Right lung (tissue), 5 donors: ENCODE results near the gene TGFBRAP1. TPM values are rescaled to one million over a fixed set of nuclear protein-coding genes. Genes with fewer than 3 reads are reported as not detected.
A peak's percentile ranks its signal among the peaks of the same experiment; 100 is the strongest.
"Not testable (repeated sequence)": the region's sequence is repeated elsewhere in the genome, so short reads cannot be mapped to it uniquely, and the experiment has no call there.

Experiments
- DNase-seq, 2 donors: peaks; one replicate each; pipeline ENCODE4 v3.0.0-alpha.2; 2013
- polyA plus RNA-seq, 5 donors: library from polyadenylated mRNA; unstranded; fragments of 120-200 nt; gene quantifications; one replicate each; pipeline versions ENCODE4 v1.2.1 to v1.2.3, GENCODE V29; 2013; ENCODE audit warnings: inconsistent platforms in 1 of 5, low replicate concordance in 1 of 5; ENCODE audit not compliant: insufficient read length in 5 of 5, insufficient read depth in 1 of 5

Gene TGFBRAP1
- polyA plus RNA-seq, 5 donors, result 13.1 to 16.9 (median 13.3) TPM

DNA sequence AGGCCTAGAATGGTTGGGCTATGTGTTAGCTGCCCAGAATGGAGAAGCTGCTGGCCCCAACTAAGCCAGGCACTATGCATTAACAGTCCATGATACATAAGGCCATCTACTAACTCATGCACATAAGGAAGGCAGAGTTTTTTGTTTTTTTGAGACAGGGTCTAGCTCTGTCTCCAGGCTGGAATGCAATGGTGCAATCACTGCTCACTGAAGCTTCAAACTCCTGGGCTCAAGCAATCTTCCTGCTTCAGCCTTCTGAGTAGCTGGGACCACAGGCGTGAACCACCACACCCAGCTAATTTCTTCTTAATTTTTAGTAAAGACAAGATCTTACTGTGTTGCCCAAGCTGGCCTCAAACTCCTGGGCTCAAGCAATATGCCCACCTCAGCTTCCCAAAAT, 50.4 kb downstream of the TGFBRAP1 start:
- DNase-seq, result no peak

DNA sequence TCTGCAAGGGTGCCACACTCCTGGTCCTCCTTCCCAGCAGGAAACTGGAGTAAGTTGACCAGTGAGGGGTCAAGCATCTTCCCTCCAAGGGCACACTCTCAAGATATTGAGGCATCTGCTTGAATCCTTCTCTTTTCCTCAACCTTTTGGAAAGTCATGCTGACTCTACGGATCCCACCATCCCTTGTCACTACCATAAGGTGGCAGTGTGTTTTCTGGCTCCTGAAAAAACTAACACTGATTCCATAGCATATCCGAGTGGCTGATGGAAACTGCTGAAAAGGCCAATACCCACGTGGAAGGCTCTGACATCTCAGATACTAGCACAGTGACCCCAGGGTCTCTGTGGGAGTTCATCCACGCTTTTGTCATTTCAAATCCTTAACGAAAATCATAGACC, 50.9 kb downstream of the TGFBRAP1 start:
- no peak for DNase-seq

DNA sequence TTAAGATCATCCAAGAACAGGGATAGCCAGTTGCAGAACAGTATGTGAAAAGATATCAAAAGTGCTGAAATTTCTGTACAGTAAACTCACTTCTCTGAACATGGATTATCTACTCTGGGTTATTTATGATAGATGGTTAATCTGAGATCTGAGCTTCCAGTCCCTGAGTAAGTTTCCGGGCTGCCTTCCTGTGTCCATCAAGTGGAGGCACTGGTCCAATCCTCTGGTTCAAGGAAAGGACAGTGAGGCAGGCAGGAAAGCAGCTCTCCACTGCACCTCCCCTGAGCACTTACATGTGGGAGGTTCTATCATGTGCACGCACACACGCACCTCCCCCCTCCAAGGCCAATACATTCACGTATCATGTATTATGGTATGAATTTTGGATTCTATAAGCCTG, 55.5 kb downstream of the TGFBRAP1 start:
- DNase-seq, result no peak

GRCh38 chr2:105272176-105272575, 57.4 kb downstream of the TGFBRAP1 start:
- no peak for DNase-seq

- no peak for DNase-seq
These were observed 58.0 kb downstream of the TGFBRAP1 start for GRCh38 chr2:105271393-105272045.

DNA sequence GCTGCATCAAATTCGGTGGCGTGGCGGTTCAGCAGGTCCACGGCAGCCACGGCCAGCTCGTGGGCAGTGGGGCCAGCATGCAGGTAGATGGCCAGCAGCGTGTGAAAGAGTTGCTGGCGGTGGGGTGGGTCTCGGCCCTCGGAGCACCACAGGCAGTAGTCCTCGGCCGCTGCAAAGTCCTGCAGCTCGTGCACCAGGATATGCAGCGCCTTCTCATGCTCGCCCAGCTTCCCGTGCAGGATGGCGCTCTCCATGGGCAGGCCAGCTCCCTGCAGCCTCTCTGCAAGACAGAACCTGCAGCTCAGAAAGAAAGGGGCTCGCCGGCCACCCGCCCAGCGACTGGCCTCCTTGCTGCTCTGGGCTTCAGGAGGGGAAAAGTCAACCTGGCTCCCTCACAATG, 60.1 kb downstream of the TGFBRAP1 start:
- DNase-seq, result no peak

DNA sequence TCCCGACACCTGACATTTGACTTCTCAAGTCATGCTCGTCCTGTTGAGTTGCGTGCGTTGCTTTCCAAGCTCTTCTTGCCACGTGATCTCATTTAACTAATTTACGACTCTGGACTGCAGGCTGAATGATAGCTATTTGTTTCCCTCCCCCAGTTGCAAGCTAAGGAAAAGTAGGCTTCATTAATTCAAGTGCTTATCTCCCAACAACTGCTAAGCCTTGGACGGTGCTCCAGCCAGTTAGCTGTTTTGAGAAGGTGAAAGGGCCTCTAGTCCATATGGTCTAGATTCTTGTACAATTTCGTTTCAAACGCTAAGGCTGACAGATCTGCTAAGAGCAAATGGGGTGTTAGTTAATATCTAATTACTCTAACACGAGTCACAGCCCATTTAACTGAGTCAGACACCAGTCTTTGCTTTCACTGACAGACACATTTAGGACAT, 66.9 kb downstream of the TGFBRAP1 start:
- peak; percentile 37 to 68 for DNase-seq

DNA sequence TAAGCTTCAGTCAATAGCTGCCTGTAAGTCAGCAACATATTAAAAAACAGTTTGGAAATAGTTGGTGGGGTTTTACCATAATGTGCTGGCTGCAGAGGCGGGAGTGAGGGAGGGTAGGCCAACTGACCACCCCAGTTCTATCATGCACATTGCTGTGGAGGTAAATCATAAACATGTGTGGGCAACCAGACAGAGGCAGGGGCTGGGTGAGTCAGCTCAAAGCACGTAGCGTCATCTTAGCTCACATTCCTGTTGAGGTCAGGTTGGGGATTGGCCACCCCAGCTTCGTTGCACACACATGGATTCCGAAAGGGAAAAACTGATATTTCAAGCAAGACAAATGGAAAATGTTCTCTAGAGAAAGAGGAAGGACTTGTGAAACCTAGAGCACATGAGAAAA, 68.5 kb downstream of the TGFBRAP1 start:
- DNase-seq, result no peak

DNA sequence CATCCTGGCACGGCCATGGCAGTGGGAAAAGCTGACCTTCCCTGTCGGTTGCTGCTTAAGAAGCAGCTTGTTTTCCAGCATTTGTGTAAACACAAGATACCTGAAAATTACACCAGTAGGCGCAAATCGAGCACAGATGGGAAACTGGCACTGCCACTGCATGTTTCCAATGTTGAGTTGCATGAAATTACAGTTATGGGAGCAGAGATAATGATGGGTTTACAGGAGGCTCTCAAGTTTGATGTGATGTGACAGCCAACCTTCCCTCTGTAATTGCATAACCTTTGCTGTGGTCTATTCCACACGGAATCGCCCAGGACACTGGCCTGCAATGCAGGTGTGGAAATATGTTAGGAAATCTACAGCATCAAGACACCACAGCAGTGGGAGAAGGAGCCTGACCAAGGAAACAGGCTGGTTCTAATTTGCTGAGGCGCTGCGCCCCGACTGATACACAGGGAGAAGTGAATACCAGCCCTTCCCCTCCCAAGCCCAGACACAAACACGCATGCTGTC, 70.6 kb downstream of the TGFBRAP1 start:
- no peak for DNase-seq

DNA sequence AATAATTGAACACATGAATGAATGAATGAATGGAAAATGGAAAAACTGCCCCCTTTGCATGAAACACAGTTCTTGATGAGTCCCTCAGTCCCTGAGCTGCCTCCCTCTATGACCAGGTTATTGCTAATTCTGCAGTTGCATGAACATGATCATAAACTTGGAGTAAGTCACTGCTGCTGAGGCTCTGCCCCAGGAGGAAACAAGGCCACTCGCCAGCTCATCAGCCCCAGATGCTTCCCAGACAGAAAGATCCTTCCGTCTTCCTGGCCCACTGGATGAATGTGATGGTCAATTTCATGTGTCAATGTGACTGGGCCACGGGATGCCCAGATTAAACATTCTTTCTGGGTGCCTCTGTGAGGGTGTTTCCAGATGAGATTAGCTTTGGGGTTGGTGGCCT, 71.6 kb downstream of the TGFBRAP1 start:
- DNase-seq, result no peak

DNA sequence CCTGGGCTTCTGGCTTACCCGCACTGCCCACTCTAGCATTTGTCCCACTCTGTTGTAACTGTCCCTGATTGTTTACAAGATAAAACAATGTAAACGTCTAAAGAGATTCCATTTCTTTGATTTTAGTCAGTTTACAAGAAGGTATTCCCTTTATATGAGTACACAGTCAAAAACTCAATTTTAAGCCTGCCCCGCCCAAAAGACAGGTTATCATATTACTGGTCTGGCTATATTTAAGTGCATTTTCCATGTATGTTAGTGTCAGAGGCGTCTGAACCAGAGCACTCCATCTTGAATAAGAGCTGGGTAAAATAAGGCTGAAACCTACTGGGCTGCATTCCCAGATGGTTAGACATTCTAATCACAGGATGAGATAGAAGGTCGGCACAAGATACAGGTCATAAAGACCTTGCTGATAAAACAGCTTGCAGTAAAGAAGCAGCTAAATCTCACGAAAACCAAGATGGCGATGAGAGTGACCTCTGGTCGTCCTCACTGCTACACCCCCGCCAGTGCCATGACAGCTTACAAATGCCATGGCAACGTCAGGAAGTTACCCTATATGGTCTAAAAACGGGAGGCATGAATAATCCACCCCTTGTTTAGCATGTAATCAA, 73.0 kb downstream of the TGFBRAP1 start:
- no peak for DNase-seq

DNA sequence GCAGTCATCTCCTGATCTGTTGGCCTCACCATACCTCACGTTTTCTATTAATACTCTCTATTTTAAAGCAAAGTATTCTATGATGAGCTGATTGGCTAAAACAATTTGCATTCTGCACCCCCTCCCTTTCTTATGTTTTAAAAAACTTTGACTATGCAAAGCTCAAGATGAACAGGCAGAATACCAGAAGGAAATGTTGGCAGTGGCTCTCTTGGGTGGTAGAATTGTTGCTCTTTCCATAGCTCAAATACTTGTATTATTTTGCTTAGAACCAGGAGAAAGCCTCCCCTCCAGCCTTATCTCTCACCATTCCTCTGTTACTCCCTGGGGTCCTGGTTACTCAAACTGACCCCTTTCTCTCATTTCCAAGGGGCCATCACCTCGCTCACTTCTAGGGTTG, 73.6 kb downstream of the TGFBRAP1 start:
- no peak for DNase-seq

GRCh38 chr2:105254531-105255210, 74.9 kb downstream of the TGFBRAP1 start:
- no peak for DNase-seq

DNA sequence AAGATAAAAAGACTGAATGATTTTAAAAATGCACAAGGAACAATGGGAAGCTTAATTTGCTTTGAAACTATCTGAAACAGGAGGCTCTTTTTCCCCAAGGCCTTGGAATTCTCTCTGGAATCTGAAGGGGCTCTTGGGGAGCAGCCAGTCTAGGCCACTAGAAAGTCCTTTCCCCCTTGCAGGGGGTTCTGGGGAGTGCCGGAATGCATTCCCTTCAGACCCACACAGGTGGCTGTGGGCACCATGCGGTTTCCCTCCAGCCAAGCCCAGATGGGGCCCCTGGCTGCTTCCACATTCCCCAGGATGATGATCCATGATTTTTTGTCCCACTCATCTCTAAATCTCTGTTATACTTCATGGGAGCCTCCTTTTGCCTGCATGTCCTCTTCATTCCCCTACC, 77.3 kb downstream of the TGFBRAP1 start:
- no peak for DNase-seq

GRCh38 chr2:105251016-105251648, 78.4 kb downstream of the TGFBRAP1 start:
- not testable (repeated sequence) for DNase-seq

GRCh38 chr2:105249891-105250290, 79.6 kb downstream of the TGFBRAP1 start:
- no peak for DNase-seq

DNA sequence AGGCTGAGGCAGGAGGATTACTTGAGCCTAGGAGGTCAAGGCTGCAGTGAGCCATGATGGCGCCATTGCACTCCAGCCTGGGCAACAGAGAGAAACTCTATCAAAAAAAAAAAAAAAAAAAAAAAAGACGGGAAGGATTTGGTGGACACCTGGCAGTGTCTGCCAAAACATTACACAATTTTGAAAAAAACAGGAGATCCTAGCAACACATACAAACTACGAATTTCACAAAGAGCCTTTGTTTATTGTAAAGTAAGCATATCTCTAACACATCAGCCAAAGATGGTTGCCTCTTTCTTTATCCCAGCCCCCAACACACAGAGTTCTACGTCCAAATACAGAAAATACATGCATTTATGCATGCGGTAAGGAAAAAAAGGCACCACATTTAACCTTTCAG, 80.4 kb downstream of the TGFBRAP1 start:
- DNase-seq, result no peak

DNA sequence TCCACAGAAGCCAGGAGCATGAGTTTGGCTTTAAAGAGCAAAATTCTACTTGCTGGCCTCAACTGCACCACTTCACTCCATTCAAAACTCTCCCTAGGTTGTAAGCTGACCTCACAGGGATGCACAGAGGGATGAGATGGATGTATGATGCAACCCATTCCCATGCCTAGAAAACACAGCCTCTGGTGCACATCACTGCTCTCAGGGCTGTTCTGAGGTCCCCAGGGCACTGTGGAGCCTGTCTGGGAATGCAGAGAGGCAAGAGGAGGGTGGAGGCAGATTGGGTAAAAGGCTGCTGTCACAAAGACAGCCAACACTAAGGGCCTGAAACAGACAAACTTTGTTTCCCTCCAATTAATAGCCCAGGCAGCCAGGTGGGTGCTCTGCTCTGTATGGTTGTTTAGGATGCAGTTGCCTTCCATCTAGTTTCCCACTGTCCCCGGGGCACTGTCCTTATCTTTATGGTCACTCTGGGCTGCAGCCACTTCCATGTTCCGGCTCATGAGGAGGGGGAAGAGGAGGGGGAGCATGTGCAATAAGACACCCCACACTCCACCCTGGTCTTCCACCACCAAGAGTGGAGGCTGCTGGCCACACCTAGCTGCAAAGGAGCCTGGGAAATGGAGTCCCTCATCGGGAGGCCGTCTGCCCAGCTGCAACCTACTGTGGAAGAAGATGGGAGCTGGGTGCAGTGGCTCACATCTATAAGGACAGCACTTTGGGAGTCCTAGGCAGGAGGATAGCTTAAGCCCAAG, 81.0 kb downstream of the TGFBRAP1 start:
- no peak for DNase-seq

DNA sequence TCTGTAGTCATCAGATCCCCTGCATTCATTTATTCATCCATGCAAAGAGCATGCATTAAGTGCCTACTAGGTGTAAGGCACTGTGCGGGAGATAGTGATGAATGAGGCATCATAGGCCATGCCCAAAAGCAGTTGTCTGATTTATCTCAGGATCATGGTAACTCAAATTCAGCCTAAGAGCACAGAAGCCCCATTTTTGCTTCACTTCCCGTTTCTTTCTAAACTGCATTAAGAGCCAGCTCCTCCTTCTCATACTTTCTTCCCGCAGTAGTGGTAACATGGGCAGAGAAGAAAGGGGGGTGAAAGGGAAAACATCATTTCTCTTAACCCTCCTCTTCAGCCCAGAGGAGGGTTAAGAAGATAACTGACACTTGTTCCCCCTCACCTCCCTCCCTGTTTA, 85.1 kb downstream of the TGFBRAP1 start:
- no peak for DNase-seq

- no peak for DNase-seq
These were observed 85.6 kb downstream of the TGFBRAP1 start for GRCh38 chr2:105243961-105244360.

GRCh38 chr2:105242286-105242993, 87.1 kb downstream of the TGFBRAP1 start:
- no peak for DNase-seq
